Stimulated activated CD8-positive, alpha-beta memory T cell treated with anti-CD3 and anti-CD28 coated beads, Interleukin-7, amount 100 ng/mL, for 4 hours (primary cell): ENCODE results near the gene ANP32A.
"Not testable (repeated sequence)": the region's sequence is repeated elsewhere in the genome, so short reads cannot be mapped to it uniquely, and the experiment has no call there.

Experiments
- DNase-seq, 2 donors: peaks; one replicate each; pipeline ENCODE4 v3.0.0-alpha.2; 2020; ENCODE audit warnings: low read depth in 2 of 2

The ANP32A gene

GRCh38 chr15:68781766-68782588 is 38.7 kb downstream of the ANP32A start:
- peak in 1 of 2 donors; percentile 16 for DNase-seq

GRCh38 chr15:68781217-68781616 is 39.5 kb downstream of the ANP32A start:
- no peak for DNase-seq

DNA sequence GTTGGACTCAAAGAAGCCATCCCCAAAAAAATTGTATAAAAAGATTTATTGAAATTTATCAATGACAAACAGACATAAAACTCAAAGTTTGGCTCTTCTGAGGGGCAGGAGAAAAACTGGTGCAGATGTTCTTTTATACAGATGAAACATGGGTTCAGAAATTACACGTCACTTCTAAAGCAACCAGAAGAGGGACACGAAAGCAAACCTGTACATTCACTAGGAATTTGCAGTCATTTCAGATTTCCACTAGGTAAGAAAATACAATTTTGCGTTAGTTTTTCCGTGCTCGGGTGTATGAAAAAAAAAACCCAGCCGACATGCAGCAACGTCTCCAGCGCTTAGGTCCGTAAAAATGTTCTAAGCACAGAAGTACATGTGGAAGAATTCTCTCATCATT is 41.8 kb downstream of the ANP32A start:
- DNase-seq = no peak

- DNase-seq = no peak
Measured at GRCh38 chr15:68776477-68777270, 44.0 kb downstream of the ANP32A start.

GRCh38 chr15:68775671-68776476 is 44.8 kb downstream of the ANP32A start:
- DNase-seq = no peak

DNA sequence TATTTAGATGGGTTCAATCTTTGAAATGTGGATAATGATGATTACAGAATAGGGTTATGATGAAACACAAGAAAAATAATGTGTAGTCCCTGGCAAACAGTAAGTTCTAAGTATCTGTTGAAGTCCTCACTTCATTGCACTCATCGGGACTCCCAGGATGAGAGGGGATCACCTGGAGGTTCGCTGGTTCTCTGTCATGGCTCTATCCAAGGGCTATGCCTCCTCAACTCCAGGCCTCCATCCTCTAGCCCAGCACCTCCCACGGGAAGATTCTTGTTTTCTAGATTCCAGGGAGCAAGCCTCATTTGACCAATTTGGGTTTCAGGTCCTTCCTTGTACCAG is 45.5 kb downstream of the ANP32A start:
- DNase-seq = no peak

DNA sequence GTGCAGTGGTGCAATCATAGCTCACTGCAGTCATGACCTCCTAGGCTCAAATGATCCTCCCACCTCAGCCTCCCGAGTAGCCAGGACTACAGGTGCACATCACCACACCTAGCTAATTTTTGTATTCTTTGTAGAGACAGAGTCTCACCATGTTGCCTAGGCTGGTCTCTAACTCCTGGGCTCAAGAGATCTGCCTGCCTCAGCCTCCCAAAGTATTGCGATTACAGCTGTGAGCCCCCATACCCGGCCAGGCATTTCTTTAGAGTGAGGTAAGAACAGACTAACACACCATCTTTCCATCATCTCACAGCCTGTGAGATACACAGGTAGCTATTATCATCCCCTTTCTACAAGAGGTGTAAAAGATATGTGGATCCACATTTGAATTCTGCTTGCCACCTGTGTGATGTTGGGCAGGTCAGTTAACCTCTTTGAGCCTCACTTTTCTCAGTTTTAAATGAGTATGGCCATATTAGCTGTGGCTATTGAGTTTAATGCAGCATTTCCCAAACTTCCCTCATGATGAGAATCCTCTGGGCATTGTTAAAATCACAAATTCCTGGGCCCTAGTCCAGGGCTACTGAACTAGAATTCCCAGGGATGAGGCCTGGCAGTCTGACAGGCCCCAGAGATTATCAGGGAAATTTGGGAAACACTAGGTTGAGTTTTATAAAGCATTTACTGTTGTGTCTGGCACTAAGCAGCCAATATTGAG is 46.0 kb downstream of the ANP32A start:
- DNase-seq = no peak

GRCh38 chr15:68774120-68774519 is 46.6 kb downstream of the ANP32A start:
- DNase-seq = no peak

- no peak for DNase-seq
Measured at GRCh38 chr15:68773036-68773435, 47.7 kb downstream of the ANP32A start.

- DNase-seq = no peak
Measured at GRCh38 chr15:68770216-68770615, 50.5 kb downstream of the ANP32A start.

DNA sequence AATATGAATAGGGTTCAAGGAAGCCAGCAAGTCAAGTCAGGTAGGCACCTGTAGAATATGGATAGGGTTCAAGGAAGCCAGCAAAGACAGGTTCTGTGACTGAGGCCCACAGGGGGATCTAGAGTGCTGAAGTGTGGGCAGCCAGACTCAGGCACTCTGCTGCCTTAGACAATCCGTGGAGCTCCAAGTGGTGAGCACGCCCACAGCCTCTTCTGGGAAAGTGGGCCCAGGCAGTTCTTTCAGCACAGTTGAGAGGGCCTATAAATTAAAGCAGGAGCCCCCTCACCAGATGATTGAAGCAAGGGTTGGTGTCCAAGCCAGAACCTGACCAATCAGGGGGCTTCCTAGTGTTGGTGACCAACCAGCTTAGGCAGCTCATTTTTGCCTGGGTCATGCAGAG is 51.0 kb downstream of the ANP32A start:
- no peak for DNase-seq

DNA sequence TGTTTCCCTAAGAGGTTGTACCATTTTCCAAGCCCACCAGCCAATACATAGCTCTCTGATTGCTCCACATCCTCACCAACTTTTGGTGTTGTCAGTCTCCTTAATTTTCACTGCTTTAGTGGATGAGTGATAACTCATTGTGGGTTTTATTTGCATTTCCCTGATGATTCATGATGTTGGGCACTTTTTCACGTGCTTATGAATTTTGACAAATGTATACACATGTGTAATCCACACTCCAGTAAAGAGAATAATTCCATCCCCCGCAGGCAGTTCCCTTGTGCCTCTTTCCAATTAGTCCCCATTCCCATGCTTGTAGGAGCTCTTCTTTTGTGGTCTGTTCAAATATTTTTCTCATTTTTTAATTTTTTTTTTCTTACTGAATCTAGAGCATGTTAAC is 52.4 kb downstream of the ANP32A start:
- DNase-seq = no peak

GRCh38 chr15:68767833-68768232 is 52.9 kb downstream of the ANP32A start:
- no peak for DNase-seq

- DNase-seq = no peak
Measured at GRCh38 chr15:68765602-68766368, 54.9 kb downstream of the ANP32A start.

GRCh38 chr15:68764090-68764489 is 56.6 kb downstream of the ANP32A start:
- no peak for DNase-seq

- no peak for DNase-seq
Measured at GRCh38 chr15:68763063-68763462, 57.6 kb downstream of the ANP32A start.

DNA sequence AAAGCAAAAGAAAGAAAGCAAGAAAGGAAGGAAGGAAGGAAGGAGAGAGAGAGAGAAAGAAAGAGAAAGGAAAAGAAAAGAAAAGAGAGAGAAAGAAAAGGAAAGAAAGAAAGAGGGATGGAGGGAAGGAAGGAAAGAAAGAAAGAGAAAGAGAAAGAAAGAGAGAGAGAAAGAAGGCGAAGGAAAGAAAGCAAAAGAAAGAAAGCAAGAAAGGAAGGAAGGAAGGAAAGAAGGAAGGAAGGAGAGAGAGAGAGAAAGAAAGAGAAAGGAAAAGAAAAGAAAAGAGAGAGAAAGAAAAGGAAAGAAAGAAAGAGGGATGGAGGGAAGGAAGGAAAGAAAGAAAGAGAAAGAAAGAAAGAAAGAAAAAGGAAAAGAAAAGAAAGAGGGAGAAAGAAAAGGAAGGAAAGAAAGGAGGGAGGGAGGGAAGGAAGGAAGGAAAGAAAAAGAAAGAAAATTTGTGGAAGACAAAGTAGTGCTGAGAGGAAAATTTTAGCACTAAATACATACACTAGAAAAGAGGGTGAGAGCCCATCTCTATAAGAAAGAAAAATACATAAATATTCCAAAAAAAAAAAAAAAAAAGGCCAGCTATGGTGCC is 60.6 kb downstream of the ANP32A start:
- not testable (repeated sequence) for DNase-seq

DNA sequence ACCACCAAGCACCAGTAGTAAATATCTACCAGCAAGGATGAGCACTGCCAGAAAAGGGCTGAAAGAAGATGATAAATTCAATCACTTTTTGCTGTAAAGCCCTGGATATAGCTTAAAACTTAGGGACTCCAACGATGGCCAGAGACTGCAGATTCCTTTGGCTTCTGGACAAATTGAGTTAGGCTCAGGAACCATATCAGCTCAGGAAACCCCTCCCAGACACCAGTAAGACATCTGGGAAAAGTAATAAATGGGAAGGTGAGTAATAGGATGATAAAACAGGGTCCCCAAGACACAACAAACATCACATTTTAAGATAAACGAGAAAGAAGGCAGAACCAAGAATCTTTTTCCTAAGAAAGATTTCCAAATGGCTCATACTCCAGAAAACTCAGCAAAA is 65.0 kb downstream of the ANP32A start:
- DNase-seq = no peak

DNA sequence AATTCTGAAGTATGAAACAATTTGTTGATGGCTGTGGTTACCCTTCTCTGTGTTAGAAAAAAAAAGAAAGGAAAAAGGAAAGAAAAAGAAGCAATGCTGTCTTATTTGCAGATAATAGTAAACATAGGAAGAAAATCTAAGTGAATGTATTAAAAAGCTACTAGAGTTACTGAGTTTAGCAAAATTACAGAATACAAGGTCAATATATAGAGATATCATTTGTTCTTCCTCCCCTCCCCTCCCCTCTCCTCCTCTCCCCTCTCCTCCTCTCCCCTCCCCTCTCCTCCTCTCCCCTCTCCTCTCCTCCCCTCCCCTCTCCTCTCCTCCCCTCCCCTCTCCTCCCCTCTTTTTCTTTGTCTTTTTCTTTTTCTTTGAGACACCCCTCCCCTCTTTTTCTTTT is 69.1 kb downstream of the ANP32A start:
- no peak for DNase-seq

- no peak for DNase-seq
Measured at GRCh38 chr15:68749793-68750192, 70.9 kb downstream of the ANP32A start.

- DNase-seq = no peak
Measured at GRCh38 chr15:68749365-68749764, 71.3 kb downstream of the ANP32A start.
